KMS-11 (cell line): ENCODE data around the gene PAN3.

ENCODE experiments used
- H2AFZ ChIP-seq: fragments of 200-600 bp; sonication (generic); 2 replicates; pipeline ENCODE4 v1.6.1; 2016; ENCODE audit warnings: antibody characterized with exemption, mixed run types, low read depth
- H3K27ac ChIP-seq: fragments of 200-600 bp; sonication (generic); 2 replicates; pipeline ENCODE4 v1.6.1; 2016; ENCODE audit warnings: mild to moderate bottlenecking, mixed run types
- H3K27me3 ChIP-seq: fragments of 200-600 bp; sonication (generic); 2 replicates; pipeline ENCODE4 v1.6.1; 2017; ENCODE audit warnings: mild to moderate bottlenecking, low read depth, mixed run types, moderate library complexity; ENCODE audit not compliant: insufficient read depth
- H3K36me3 ChIP-seq: fragments of 200-600 bp; sonication (generic); 2 replicates; pipeline ENCODE4 v1.6.1; 2017; ENCODE audit warnings: mild to moderate bottlenecking, mixed run types; ENCODE audit not compliant: insufficient read depth
- H3K4me1 ChIP-seq: fragments of 200-600 bp; sonication (generic); 2 replicates; pipeline ENCODE4 v1.6.1; 2016; ENCODE audit warnings: mild to moderate bottlenecking, low read depth, mixed run types; ENCODE audit not compliant: poor library complexity, severe bottlenecking
- H3K4me2 ChIP-seq: fragments of 200-600 bp; sonication (generic); 2 replicates; pipeline ENCODE4 v1.7.0; 2016; ENCODE audit warnings: mild to moderate bottlenecking, mixed run types
- H3K4me3 ChIP-seq: fragments of 200-600 bp; sonication (generic); IDR thresholded peaks from 2 replicates; pipeline ENCODE4 v1.6.1; 2017; ENCODE audit warnings: low read depth, low read length, mixed read lengths; ENCODE audit not compliant: insufficient read depth
- H3K79me2 ChIP-seq: fragments of 200-600 bp; sonication (generic); 2 replicates; pipeline ENCODE4 v1.6.1; 2016; ENCODE audit warnings: low read depth, mixed run types; ENCODE audit not compliant: insufficient read depth
- H3K9ac ChIP-seq: fragments of 200-600 bp; sonication (generic); 2 replicates; pipeline ENCODE4 v1.6.1; 2016; ENCODE audit warnings: mild to moderate bottlenecking, mixed run types
- H4K20me1 ChIP-seq: fragments of 200-600 bp; sonication (generic); 2 replicates; pipeline ENCODE4 v1.6.1; 2016; ENCODE audit warnings: mild to moderate bottlenecking, mixed run types; ENCODE audit not compliant: insufficient read depth
- CTCF ChIP-seq: fragments of 200-600 bp; sonication (generic); conservative IDR thresholded peaks from 2 replicates; pipeline ENCODE4 v1.6.1; 2017; ENCODE audit warnings: low read depth, mild to moderate bottlenecking, antibody characterized with exemption, low read length, moderate library complexity, mixed read lengths

PAN3 gene

GRCh38 chr13:28239374-28239773 is 101.0 kb downstream of the PAN3 start:
- Histone ChIP-seq H3K36me3 (no peaks in the 10 kb centered on the region), H3K27ac (no peak overlapping the region), H2AFZ (no peak overlapping the region), H3K4me1 (no peaks in the 10 kb centered on the region), H3K27me3 (no peaks in the 10 kb centered on the region), H4K20me1 (no peaks in the 10 kb centered on the region), H3K9ac (no peak overlapping the region), H3K4me2 (no peak overlapping the region), H3K4me3 (no peak overlapping the region), H3K79me2 (no peaks in the 10 kb centered on the region)
- TF ChIP-seq CTCF: no peak

DNA sequence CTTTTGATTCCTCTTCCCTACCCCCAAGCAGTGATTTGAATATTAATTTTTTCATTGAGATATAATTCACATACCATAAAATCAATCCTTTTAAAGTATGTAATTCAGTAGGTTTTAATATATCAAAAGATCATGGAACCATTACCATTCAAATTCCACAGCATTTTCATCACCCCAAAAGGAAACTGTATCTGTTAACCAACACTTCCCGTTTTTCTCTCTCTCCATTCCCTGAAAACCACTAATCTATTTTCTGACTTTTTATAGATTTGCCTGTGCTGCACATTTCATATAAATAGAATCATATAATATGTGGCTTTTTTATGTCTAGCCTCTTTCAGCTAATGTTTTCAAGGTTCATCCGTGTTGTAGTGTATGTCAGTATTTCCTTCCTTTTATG is 107.1 kb downstream of the PAN3 start:
- no peak for TF ChIP-seq CTCF
- no peaks in the 10 kb centered on the region for H3K36me3 ChIP-seq
- no peaks in the 10 kb centered on the region for H3K27me3 ChIP-seq
- no peak overlapping the region for H3K4me3 ChIP-seq
- H2AFZ ChIP-seq: no peak overlapping the region
- H4K20me1 ChIP-seq: no peaks in the 10 kb centered on the region
- H3K9ac ChIP-seq: no peak overlapping the region
- H3K4me1 ChIP-seq: no peaks in the 10 kb centered on the region
- H3K4me2 ChIP-seq: no peak overlapping the region
- no peak overlapping the region for H3K27ac ChIP-seq
- H3K79me2 ChIP-seq: no peaks in the 10 kb centered on the region

GRCh38 chr13:28246891-28247290 is 108.5 kb downstream of the PAN3 start:
- H3K27ac ChIP-seq: no peak overlapping the region
- H3K4me3 ChIP-seq: no peak overlapping the region
- H3K4me1 ChIP-seq: no peaks in the 10 kb centered on the region
- no peaks in the 10 kb centered on the region for H3K36me3 ChIP-seq
- no peak overlapping the region for H3K4me2 ChIP-seq
- TF ChIP-seq CTCF: no peak
- H3K9ac ChIP-seq: no peak overlapping the region
- H3K27me3 ChIP-seq: no peaks in the 10 kb centered on the region
- no peaks in the 10 kb centered on the region for H4K20me1 ChIP-seq
- H2AFZ ChIP-seq: no peak overlapping the region
- no peaks in the 10 kb centered on the region for H3K79me2 ChIP-seq

- H3K79me2 ChIP-seq: no peaks in the 10 kb centered on the region
- H3K4me3 ChIP-seq: no peak overlapping the region
- no peak overlapping the region for H3K9ac ChIP-seq
- no peak overlapping the region for H3K4me2 ChIP-seq
- H3K27ac ChIP-seq: no peak overlapping the region
- no peak for TF ChIP-seq CTCF
- no peaks in the 10 kb centered on the region for H3K27me3 ChIP-seq
- no peaks in the 10 kb centered on the region for H3K36me3 ChIP-seq
- H4K20me1 ChIP-seq: no peaks in the 10 kb centered on the region
- H2AFZ ChIP-seq: no peak overlapping the region
- no peaks in the 10 kb centered on the region for H3K4me1 ChIP-seq
Measured at GRCh38 chr13:28248080-28248479, 109.7 kb downstream of the PAN3 start.

- Histone ChIP-seq H2AFZ (no peak overlapping the region), H3K4me2 (no peak overlapping the region), H3K36me3 (no peaks in the 10 kb centered on the region), H3K27me3 (no peaks in the 10 kb centered on the region), H3K4me3 (no peak overlapping the region), H3K9ac (no peak overlapping the region), H3K79me2 (no peaks in the 10 kb centered on the region), H3K27ac (no peak overlapping the region), H3K4me1 (no peaks in the 10 kb centered on the region), H4K20me1 (no peaks in the 10 kb centered on the region)
- TF ChIP-seq CTCF: no peak
Measured at GRCh38 chr13:28250542-28250941, 112.2 kb downstream of the PAN3 start.
